GM18873 (cell line): ENCODE measurements around the gene MMEL1.

Source experiments
- ATAC-seq: cut with Tn5 transposase; IDR thresholded peaks from one replicate; pipeline ENCODE4 v1.9.1; 2021; ENCODE audit warnings: mild to moderate bottlenecking, moderate library complexity, moderate number of reproducible peaks; ENCODE audit not compliant: unreplicated experiment, low FRiP score

The MMEL1 gene

DNA sequence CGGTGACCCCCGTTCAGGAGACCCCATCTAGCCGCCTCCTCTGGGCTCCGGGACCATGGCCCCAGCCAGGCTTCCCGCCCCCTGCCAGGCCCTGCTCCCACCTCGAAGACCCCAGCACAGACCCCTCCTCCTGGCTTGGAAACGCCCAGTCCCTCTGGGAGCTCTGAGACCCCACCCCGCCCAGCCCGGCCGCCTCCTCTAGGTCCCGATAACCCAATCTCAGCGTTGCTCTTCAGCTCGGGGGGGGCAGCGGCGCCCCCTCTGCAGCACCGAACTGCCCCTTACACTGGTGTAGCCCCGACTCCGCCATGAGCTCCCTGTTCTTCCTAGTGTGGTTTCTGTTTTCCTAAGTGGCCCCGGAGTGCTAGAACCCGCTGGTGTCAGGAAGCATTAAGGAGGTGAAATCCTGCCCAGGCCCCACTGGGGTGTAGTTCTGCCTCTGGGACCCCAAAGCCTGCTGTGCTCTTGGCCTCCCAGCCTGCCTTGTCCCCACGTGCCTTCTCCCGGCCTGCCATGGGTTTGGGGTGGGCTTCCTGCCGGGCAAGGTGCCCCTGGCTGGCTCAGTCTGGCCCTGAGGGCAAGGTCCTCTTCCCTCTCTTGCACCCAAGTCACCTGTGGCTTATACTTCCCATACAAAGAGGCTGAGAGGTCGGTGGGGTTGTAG lies 10.7 kb upstream of the MMEL1 start:
- no peak for ATAC-seq

DNA sequence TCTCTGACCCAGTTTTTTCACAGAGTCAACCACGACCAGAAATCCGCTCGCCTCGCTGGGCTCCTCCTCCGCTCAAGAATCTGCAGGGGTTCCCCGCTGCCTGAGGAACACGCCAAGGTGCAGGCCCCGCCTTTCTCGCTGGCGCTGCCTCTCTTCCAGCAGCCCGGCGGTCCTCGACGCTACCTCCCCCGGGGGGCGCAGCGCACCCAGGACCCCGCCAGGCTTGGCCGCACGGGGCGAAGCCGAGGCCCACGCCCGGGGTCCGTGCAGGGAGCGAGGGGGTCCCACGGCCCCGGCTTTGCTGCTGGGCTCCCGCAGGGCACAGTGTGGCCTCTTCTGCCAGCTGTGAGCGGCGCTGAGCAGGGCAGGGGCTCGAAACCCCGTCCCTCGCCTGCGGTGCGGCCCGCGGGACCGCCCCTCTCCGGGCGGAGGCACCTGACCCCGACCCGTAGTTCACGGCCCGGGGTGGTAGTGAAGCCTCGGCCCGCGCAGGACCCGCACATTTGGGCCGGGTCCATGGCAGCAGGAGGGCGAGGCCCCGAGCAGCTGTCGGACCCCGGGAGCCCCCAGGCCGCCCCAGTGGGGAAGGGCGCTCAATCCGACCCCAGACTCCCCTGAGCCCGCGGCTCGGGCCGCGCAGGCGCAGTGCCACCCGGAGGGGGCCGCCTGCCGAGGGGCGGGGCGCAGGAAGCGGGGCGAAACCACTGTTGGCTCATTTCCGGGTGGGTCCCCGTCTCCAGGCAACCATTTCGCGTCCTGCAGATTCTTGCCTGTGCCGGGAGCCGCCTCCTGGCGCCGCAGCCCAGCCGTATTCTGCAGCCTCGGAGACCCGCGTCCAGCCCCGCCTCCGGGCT lies 10.0 kb upstream of the MMEL1 start:
- peak; percentile 70 for ATAC-seq

DNA sequence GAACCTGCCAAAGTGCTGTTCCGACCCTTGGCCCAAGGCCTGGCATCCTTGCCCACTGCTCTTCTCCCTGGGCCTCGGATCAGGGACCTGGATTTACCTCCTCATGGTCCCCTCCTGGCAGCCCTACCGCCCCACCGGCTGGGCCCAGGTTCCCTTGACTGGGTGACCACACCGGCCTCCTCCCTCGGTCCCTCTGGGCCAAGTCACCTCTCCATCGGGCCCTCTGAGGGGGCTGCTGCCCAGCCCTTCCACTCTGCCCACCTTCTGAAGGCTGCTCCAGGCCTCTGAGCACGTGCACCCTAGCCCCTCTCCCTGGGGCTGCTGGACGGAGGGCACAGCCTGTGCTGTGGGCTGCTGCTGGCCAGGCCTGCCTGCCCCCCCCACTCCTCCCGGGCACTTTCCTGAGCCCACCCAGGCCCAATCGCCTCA lies 9.3 kb upstream of the MMEL1 start:
- ATAC-seq, result no peak

GRCh38 chr1:2641381-2642130 lies 8.7 kb upstream of the MMEL1 start:
- ATAC-seq, result no peak

GRCh38 chr1:2640626-2641025 lies 7.8 kb upstream of the MMEL1 start:
- no peak for ATAC-seq

DNA sequence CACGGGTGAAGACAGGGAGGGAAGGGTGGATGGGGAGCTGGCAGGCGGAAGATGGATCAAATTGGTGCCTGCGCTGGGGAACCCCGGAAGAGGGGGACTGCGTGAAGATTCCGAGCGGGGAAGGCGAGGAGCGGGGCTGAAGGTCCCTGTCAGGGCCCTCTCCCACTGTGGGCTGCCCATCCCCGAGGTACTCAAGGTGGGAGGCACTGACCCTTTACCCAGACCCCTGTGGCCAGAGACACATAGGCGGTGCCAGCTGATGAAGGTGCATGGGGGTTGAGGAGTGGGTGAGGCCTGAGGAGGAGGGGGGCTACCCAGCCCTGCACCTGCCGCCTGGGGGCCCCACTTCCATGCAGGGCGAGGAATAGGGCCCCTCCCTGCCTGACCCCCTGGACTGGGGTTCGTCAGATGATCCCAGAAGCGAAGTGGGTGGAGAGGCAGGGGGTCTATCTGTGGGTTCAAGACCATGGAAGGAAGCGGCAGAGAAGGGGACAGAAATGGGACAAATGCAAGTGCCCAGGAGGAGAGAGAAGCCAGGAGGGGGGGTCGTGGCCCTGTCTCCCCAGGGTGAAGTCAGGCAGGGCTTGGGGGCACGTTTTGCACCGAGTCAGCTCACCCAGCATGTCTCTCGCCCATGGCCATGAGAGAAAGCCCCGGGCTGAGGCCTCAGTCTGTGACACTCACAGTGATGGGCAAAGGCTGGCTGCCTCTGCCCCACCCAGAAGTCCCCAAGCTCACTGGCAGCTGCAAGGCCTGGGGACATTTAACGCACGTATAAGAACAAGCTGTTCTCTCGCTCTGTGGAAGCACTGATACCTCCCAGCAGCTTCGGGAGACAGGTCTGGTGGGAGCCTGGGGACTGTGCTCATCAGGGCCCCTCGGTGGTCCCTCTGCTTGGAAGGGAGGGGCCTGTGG lies 7.0 kb upstream of the MMEL1 start:
- no peak for ATAC-seq

DNA sequence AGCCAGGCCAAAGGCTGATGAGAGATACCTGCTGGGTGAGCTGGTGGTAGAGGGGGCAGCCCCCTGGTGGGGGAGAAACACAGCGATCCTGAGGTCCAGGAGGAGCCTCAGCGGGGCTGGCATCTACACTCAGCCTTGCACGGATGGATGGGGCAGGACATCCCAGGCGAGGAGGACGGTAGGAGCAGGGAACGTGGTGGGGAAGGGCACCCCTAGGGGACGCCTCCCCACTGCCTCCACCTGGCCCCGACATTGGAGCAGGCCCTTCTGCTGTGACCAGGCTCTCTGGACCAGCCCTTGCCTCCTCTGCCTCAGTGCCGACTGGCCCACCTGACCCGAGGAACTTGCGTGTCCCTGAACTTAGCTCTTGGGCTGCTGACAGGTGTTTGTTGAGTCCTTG lies 6.4 kb upstream of the MMEL1 start:
- ATAC-seq, result no peak

GRCh38 chr1:2638466-2639115 lies 5.8 kb upstream of the MMEL1 start:
- no peak for ATAC-seq

- ATAC-seq, result no peak
These were observed 4.8 kb upstream of the MMEL1 start for GRCh38 chr1:2637442-2638145.

GRCh38 chr1:2636733-2637132 lies 3.9 kb upstream of the MMEL1 start:
- ATAC-seq, result no peak

- ATAC-seq, result no peak
These were observed 2.7 kb upstream of the MMEL1 start for GRCh38 chr1:2635361-2636010.

DNA sequence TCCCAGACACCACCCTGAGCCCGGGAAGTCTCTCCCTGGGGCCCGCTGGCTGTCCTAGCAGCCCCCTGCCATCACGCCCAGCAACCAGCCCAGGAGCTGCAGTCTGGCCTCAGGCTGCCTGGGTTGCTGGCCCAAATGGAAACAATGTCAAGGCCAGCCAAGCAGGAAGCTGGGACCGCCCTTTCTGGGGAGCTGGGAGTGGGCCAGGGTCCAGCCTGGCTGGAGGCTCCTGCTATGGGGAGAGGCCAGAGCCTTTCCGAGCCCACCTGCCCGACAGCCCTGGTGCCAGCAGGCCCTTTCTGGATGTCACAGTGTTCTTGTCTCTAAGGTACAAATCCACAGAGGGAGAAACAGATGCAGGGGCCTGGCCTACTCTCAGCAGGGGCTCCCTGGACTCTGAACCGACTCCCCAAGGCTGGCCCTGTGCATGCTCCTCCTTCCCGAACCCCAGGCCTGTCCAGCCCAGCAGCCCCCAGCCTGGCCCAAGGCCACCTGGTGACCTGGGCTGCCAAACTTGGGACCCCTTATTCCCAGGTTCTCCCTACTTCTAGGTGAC lies 1.2 kb upstream of the MMEL1 start:
- no peak for ATAC-seq

- ATAC-seq, result no peak
These were observed 635 bp upstream of the MMEL1 start for GRCh38 chr1:2633366-2633935.

GRCh38 chr1:2632051-2632430 lies 775 bp downstream of the MMEL1 start:
- no peak for ATAC-seq

- no peak for ATAC-seq
These were observed 1.4 kb downstream of the MMEL1 start for GRCh38 chr1:2631136-2632050.

DNA sequence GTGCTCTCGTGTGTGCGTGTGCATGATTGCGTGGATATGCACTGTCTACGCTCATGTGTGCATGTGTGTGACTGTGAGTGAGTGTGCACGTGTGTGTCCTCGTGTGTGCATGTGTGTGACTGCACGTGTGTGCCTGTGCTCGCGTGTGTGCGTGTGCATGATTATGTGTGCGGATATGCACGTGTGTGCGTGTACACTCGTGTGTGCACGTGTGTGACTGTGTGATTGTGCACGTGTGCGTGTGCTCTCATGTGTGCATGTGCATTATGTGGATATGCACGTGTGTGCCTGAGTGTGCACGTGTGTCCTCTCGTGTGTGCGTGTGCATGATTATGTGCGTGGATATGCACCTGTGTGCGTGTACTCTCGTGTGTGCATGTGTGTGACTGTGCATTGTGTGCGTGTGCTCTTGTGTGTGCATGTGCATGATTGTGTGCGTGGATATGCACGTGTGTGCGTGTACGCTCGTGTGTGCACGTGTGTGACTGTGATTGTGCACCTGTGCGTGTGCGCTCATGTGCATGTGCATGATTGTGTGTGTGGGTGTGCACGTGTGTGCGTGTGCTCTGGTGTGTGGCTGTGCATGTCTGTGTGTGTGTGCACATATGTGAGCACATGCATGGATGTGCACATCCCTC lies 2.2 kb downstream of the MMEL1 start:
- no peak for ATAC-seq
